DOHH2 (cell line): ENCODE data around the gene MYO9A.

Source experiments
- CTCF ChIP-seq: fragments of 200-600 bp; sonication (generic); IDR thresholded peaks from one replicate; pipeline ENCODE4 v1.5.1; 2014; ENCODE audit warnings: antibody characterized with exemption, mild to moderate bottlenecking, low read depth, low read length; ENCODE audit not compliant: poor library complexity, severe bottlenecking
- EZH2phosphoT487 ChIP-seq: fragments of 200-600 bp; sonication (generic); IDR thresholded peaks from 2 replicates; pipeline ENCODE4 v1.6.1; 2017; ENCODE audit warnings: borderline replicate concordance, mild to moderate bottlenecking, antibody characterized with exemption, low read length, moderate library complexity, mixed read lengths

DNA sequence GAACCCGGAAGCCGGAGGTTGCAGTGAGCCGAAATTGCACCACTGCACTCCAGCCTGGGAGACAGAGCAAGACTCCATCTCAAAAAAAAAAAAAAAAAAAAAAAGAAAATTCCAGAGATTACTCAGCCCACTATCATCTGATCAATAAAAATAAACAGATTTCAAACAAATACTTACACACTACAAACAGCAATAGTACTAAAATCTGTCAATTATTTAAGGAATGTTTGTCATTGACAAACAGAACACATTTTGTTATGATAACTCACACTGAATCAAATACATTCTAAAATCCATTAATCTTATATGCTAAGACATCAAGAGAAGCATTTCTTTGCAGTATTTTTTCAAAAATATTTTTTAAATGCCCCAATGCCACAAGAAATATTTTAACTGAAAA is 7.6 kb downstream of the MYO9A start:
- TF ChIP-seq CTCF (no peak), EZH2phosphoT487 (no peak)
